GM18498 (cell line): ENCODE data around the gene NR2F1.

Experiments
- ATAC-seq: cut with Tn5 transposase; IDR thresholded peaks from one replicate; pipeline ENCODE4 v1.9.1; 2021; ENCODE audit warnings: mild to moderate bottlenecking, moderate library complexity; ENCODE audit not compliant: unreplicated experiment

Gene NR2F1

GRCh38 chr5:93635991-93636390 is 53.0 kb downstream of the NR2F1 start:
- ATAC-seq = peak; percentile 75

- no peak for ATAC-seq
Measured at GRCh38 chr5:93636837-93637236, 53.8 kb downstream of the NR2F1 start.

GRCh38 chr5:93637697-93638096 is 54.7 kb downstream of the NR2F1 start:
- ATAC-seq = no peak

GRCh38 chr5:93642526-93642925 is 59.5 kb downstream of the NR2F1 start:
- no peak for ATAC-seq
